GM21423 (cell line): ENCODE data around the gene SLC9A8.

ENCODE experiments used
- ATAC-seq: cut with Tn5 transposase; IDR thresholded peaks from one replicate; pipeline ENCODE4 v1.9.1; 2021; ENCODE audit warnings: mild to moderate bottlenecking, moderate library complexity; ENCODE audit not compliant: unreplicated experiment

SLC9A8 gene

DNA sequence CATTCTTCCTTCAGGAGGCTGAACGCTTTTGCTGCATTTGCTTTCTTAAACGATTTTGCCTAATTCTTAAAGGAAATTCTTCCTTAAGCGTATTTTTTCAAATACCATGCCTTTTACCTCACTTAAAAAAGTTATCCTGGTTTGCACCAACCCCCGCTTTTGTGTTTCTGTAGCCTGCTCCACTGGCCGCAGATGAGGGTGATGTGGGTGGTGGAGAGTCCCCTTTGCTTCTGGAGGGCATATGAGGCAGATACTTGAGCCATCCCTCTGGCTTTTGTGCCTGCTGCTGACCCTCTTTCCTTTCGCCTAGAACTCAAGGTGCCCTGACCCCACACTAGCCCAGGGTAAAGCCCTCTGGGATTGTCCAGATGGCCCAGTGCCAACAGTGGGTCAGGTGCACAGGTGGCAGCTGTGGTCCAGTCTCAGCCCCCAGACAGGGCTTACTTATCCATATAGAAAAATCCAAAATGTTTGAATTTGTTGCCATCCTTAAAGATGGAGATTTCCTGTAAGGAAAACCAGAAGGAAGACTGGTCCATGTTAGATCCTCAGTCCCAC, 58.8 kb downstream of the SLC9A8 start:
- ATAC-seq = no peak

DNA sequence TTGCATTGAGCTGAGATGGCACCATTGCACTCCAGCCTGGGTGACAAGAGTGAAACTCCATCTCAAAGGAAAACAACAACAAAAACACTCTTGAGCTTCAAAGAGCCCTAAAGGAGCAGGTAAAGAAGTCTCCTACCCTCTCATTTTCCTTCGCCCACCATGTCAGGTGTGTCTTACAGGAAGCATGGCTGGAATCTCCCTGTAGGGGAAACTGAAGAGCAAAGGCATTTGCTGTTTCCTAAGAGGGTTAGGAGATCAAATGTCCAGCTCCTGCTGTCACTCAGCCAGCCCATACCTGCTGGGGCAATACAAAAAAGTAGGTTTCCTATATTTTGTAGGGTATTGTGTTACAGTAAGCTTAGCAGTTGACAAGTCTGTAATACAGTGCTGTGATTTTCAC, 59.4 kb downstream of the SLC9A8 start:
- ATAC-seq = no peak

DNA sequence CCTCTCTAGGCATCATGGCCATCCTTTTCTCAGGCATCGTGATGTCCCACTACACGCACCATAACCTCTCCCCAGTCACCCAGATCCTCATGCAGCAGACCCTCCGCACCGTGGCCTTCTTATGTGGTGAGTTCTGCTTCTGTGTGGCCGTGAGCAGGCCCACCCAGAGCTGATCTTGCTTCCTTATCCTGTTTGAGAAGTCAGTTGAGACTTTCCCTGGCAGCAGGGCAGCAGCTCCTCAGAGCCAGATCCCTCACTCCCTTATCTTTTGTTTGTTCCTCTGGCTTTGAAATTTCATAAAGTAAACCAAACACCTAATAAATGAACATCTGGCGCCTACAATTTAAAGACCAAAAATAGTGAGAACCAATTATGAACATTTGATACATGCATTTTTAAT, 62.1 kb downstream of the SLC9A8 start:
- no peak for ATAC-seq

DNA sequence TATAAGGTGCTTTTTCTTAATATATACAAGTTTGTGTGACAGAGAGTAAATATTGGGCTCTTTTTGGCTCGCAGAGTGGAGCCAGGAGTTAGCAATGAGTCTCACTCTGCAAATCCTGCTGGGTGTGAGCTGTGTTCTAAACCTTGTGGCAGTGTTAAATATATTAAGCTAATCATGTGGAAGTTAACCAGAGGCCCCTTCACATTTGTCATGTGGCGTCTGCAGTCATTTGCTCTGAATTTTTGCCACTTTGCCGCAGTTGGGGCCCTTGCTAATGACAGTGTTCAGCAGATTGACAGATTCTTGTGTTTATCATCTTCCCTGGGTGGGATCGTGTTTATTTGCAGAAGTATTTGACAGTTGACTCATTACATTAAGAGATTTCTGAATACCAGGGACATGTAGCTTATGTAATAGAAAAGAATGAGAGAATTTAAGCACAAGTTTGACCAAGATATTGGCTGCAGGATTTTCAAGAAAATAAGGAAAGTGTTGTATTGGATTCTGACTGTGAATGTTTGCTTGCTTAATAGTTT, 64.8 kb downstream of the SLC9A8 start:
- ATAC-seq = no peak

- ATAC-seq = no peak
Measured at GRCh38 chr20:49878977-49879376, 66.3 kb downstream of the SLC9A8 start.

DNA sequence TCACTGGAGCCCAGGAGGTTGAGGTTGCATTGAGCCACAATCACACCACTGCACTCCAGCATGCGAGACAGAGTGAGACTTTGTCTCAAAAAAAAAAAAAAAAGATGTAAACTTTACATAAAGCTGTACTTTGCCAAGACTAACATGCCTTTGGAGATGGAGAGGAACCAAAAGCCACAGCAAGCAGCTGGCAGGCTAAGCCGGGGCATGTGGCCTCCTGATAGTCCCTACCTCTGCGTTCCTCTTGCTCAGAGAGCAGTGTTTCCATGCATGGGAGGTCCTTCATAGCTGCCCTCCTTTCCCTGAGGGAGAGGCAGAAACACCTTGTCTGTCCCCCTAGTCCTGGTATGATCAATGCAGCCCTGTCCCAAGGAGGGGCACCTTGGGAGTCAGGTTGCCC, 67.5 kb downstream of the SLC9A8 start:
- no peak for ATAC-seq

GRCh38 chr20:49880724-49881445, 68.3 kb downstream of the SLC9A8 start:
- no peak for ATAC-seq

DNA sequence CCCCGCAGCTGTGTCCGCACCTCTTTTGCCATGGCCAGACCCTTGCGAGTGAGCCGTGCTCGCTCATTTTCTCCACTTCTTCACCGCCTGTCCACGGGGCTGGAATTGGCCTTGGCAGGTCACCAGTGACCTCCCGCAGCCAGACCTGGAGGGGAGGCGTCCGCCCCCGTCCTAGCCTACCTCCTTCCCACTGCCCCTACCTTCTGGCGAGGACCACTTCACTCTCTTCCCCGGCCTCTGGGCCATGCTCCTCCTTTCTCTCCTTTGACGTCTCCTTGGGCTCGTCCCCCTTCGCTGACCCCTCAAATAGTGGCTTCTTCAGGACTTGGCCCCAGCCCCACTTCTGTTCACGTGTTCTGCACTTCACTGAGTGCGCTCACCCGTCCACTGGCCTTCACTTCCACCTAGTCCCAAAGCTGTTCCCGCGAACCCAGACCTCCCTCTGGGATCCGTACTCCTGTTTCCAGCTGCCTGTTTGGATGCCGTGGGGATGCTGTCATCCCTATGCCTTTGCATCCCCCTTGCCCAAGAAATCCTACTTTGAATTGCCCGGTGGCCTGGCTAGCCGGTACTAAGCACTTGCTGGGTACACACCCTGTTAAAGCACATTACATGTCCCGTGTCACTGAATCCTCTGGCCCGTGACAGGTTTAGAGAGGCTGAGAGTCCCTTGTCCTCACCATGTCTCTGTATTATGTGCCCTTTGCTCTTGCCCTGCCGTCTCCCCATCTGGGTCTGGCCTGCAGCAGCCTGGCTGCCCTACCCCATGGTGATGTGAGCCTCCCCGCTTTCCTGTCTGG, 69.7 kb downstream of the SLC9A8 start:
- ATAC-seq = no peak

GRCh38 chr20:49883246-49883802, 70.7 kb downstream of the SLC9A8 start:
- ATAC-seq = no peak

DNA sequence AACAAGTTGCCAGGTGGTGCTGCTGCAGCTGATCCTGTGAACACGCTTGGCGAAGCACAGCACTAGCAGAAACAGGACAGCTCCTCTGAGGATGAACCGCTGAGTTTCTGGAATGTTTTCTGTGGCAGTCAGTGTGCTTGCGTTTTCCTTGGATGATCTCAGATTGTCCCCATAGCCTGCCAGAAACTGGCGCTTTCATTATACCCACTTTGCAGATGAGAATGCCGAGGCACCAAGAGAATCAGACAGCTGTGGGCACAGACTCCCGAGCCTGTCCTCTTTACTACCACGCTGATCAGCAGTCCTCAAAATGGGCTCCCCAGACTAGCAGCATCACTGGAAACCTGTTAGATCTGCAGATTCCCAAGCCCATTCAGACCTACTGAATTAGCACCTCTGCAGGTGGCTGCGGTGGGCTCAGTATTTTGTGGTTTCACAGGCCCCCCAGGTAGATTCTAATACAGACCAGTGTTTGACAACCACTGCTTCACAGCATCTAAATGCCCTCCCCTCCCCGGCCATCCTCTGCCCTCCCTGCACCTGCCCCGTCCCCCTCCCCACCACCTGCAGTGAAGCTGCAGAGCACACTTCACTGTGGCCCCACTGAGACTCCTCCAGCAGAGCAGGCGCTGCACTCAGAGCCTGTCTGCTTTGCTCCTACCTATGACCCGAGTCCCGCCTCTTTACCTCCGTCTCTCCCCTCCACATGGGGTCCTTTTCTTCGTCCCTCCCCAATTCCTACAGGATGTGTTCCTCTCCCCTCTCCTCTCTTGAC, 73.1 kb downstream of the SLC9A8 start:
- no peak for ATAC-seq

DNA sequence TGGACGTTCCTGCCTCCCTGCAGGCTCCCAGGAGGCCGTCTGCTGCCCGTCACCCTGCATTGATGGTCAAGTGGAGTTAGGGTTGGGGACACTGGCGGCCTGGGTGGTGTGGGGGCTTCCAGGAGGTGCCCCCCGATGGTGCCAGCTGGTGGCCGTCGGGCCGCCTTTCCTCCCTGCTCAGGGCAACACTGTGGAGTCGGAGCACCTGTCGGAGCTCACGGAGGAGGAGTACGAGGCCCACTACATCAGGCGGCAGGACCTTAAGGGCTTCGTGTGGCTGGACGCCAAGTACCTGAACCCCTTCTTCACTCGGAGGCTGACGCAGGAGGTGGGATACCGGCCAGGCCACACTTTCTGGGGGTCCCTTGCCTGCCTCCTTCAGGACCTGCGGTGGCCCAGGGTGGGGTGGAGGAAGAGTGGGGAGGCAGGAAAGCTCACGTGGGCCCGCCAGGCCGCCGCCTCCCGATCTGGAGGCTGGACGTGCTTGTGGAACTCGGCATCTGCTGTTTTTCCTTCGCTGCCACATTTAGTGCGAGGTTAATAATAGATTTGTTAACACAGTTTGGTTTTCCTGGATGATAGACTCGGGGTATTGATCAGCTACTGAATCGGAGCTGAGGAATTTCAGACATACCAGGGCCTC, 74.1 kb downstream of the SLC9A8 start:
- no peak for ATAC-seq

GRCh38 chr20:49887251-49888211, 74.9 kb downstream of the SLC9A8 start:
- no peak for ATAC-seq

DNA sequence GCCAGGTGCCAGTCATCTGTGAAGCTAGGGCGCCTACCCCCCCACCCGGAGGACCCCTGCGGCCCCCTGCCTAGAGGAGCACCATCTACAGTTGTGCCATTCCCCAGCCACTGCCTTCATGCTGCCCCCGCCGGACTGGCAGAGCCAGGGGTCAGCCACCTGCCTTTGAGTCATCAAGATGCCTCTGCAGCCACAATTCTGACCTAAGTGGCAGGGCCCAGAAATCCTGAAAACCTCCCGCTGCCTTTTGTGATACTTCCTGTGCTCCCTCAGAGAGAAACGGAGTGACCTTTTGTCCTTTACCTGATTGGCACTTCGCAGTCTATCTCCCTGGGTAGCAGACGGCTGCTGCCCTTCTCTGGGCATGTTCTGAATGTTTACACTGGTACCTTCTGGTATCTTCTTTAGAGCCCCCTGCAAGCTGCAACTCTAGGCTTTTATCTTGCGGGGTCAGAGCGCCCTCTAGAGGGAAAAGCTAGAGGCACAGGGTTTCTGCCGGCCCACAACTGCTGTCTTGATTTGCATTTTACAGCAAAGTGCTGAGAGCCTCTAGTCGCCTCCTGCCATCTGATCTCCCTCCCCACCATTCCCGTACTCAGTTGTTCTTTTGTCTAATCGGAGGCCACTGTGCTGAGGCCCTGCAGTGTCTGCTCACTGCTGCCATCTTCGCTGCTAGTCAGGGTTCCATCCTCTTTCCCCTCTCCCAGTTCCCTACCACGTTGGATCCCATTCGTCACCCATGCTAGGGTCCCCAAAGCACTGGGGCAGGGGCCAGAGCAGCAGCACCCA, 75.8 kb downstream of the SLC9A8 start:
- no peak for ATAC-seq

- ATAC-seq = no peak
Measured at GRCh38 chr20:49889001-49889934, 76.6 kb downstream of the SLC9A8 start.

DNA sequence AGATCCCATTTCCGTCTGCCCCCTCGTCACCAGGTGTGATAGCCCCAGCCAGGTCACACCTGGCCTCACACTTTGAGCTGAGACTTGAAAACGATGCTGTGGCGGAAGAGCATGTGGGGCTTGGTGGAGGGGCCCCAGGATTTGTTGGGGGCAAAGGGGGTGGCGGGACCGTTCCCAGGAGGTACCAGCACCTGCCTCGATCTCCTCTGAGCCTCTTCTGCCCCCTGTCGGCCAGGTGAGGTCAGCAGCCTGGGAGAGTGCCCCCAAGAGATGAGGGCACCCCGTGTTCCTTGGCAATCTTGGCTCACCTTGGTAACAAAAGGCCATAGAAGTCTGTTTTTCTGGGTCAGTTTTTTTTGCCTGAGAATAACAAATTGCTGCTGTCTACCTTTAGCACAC, 77.3 kb downstream of the SLC9A8 start:
- ATAC-seq = no peak

DNA sequence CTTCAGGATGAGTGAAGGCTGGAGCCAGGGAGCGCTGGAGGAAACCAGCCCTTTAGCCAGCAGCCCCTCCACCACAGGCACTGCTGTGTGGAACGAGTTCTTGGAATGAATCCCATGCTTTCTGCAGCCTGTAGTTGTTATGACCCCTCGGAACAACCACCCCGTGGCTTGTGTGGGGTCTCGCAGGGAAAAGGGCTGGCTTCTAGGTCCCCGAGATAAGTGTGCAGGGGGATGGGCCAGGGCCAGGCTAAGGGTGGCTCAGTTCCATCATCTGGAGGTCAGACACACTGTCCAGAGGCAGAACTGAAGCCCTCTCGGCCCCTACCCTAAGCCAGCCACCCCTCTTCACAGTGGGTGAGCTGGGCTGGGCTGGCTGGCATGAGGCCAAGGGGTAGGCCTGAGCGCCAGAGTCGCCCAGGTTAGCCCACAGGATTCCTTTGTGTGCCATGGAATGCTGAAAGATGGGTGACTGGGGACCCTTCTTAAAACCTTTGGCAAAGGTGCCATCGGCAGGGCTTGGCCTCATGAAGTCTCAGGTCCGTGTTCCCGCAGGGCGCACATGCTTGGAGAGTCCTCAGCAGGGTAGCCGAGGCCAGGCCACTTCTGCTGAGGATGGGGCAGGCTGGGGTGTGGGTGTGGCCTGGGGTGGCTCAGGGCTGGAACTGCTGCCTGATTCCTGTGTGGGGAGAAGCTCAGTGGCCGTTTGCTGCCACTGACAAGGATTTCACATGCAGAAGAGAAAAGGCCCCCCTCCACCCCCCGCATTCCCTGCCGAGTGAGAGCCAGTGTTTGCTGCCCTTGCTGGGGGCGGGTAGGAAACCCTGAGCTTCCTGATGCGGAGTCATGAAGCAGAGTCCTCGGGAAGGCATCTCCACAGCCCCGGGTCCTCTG, 78.1 kb downstream of the SLC9A8 start:
- ATAC-seq = no peak
